Sigmoid colon (tissue), 7 donors: ENCODE results near the gene CCL3. TPM values are rescaled to one million over a fixed set of nuclear protein-coding genes. Genes with fewer than 3 reads are reported as not detected.

ENCODE experiments used
- DNase-seq: peaks from one replicate; pipeline ENCODE4 v3.0.0-alpha.2; 2019
- H3K27ac ChIP-seq, 4 donors: fragments of 200-600 bp; sonication (generic); one replicate each; pipeline ENCODE4 v1.5.1; 2016 to 2019; ENCODE audit warnings: mild to moderate bottlenecking in 1 of 4
- H3K27me3 ChIP-seq, 3 donors: fragments of 200-600 bp; sonication (generic); one replicate each; pipeline ENCODE4 v1.5.1; 2019; ENCODE audit warnings: mild to moderate bottlenecking in 1 of 3
- H3K36me3 ChIP-seq, 4 donors: fragments of 200-600 bp; sonication (generic); one replicate each; pipeline ENCODE4 v1.5.1; 2016 to 2019
- H3K4me1 ChIP-seq, 4 donors: fragments of 200-600 bp; sonication (generic); one replicate each; pipeline ENCODE4 v1.5.1; 2017 to 2019
- H3K4me3 ChIP-seq, 4 donors: fragments of 200-600 bp; sonication (generic); one replicate each; pipeline ENCODE4 v1.5.1; 2017 to 2019; ENCODE audit warnings: mild to moderate bottlenecking in 2 of 4, moderate library complexity in 1 of 4
- H3K9me3 ChIP-seq, 4 donors: fragments of 200-600 bp in 3 of 4; sonication (generic) in 3 of 4; one replicate each; pipeline versions ENCODE4 v1.5.1 to v1.6.1; 2013 to 2019
- CTCF ChIP-seq, 4 experiments: fragments of 450-650 bp in 3 of 4; fragments of 200-600 bp in 1 of 4; IDR thresholded peaks; one replicate each; pipeline ENCODE4 v1.5.1; 2016 to 2019; ENCODE audit warnings: antibody characterized with exemption in 4 of 4, mild to moderate bottlenecking in 3 of 4, moderate library complexity in 2 of 4
- EP300 ChIP-seq, 4 donors: sonication (generic); formaldehyde crosslinking; IDR thresholded peaks; one replicate each; pipeline ENCODE4 v1.6.1; 2017; ENCODE audit warnings: antibody characterized with exemption in 4 of 4
- POLR2A ChIP-seq, 2 donors: fragments of 450-650 bp; IDR thresholded peaks; one replicate each; pipeline ENCODE4 v1.6.1; 2016; ENCODE audit warnings: antibody characterized with exemption in 2 of 2, mild to moderate bottlenecking in 2 of 2, moderate library complexity in 2 of 2
- POLR2AphosphoS5 ChIP-seq, 4 donors: sonication (generic); formaldehyde crosslinking; IDR thresholded peaks; one replicate each; pipeline ENCODE4 v1.6.1; 2017; ENCODE audit warnings: antibody characterized with exemption in 4 of 4
- WGBS, 2 donors: extraction: QIAGEN DNeasy Blood & Tissue Kit; methylation state at CpG; one replicate each; pipeline ENCODE4 v1.1.7; 2013; 5-methylcytosine and 5-hydroxymethylcytosine counted together
- intact Hi-C: fragments of 100-400 bp; cut with DNase I; formaldehyde crosslinking; loops from one replicate; pipeline ENCODE4 v1.15.1; 2023
- polyA plus RNA-seq, 3 donors: library from polyadenylated mRNA; stranded (reverse); fragments of 200-250 nt; gene quantifications; one replicate each; pipeline ENCODE4 v1.2.3, GENCODE V29; 2013
- total RNA-seq, 4 donors: library from RNA; depleted of rRNA; stranded (reverse); fragments of >200 nt; gene quantifications; one replicate each; pipeline ENCODE4 v1.1.0, GENCODE V29; 2016
- donor health status: healthy with polysubstance abuse.
- donor health status: Bipolar disorder and iron deficiency.
- donor health status: healthy.

CCL3 gene
- total RNA-seq, result 1 to 10 TPM in 3 of 4 donors, not detected in 1; 1.2 to 2.4 (median 1.4) TPM
- polyA plus RNA-seq, result 10 to 100 TPM in 1 of 3 donors, 1 to 10 TPM in 2; 3.6 to 22.4 (median 9.6) TPM

- 55 to 80% methylated on average over 9 of the region's 9 CpGs for WGBS, 2 donors
- peaks cover 0 to 11% (median 0%) of the 10 kb centered on the region in 3 donors for H3K27me3 ChIP-seq
- no peak within 1 kb of the TSS for H3K27ac ChIP-seq
- DNase-seq, result no peak
- intact Hi-C loops, result no loop called here
- H3K9me3 ChIP-seq, result no peaks in the 10 kb centered on the region
- no peak within 1 kb of the TSS for H3K4me3 ChIP-seq
- H3K36me3 ChIP-seq, result no peaks in the 10 kb centered on the region
- no peaks in the 10 kb centered on the region for H3K4me1 ChIP-seq
- TF ChIP-seq EP300 (IDR thresholded peaks at IDR 0.05) (no peak), POLR2A (IDR thresholded peaks at IDR 0.05) (no peak), POLR2AphosphoS5 (IDR thresholded peaks at IDR 0.05) (no peak), CTCF (IDR thresholded peaks at IDR 0.05) (no peak)
Observed at GRCh38 chr17:36089888-36090836, at the start of gene CCL3. Gene CCL3, minus strand, starts transcription at chr17:36090143. Its CDS starts 85 bp downstream, at chr17:36090058.

DNA sequence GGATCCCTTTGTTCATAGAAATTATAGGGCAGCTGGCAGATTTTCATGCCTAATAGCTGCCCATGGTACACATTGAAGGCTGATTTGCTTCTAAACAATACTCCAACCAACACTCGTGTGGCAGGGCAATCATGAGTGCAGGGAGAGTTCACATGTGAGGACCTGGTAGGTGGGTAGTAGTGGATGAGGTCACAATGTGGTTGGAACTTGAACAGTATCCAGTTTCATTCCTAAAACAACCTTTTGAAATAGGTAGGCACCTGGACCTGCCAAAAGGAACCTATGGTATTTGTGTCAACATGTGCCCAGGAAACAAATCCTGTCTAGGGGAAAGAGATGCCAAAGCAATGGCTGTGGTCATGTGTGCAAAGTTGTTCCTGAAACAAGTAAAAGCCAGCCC lies 46.5 kb upstream of the CCL3 start:
- TF ChIP-seq EP300 (IDR thresholded peaks at IDR 0.05) (no peak), CTCF (IDR thresholded peaks at IDR 0.05) (no peak), POLR2A (IDR thresholded peaks at IDR 0.05) (no peak), POLR2AphosphoS5 (IDR thresholded peaks at IDR 0.05) (no peak)
- H3K27ac ChIP-seq, result no peak overlapping the region
- WGBS, 2 donors, result 19 to 52% methylated on average over 1 of the region's 1 CpG
- peaks cover 0 to 16% (median 0%) of the 10 kb centered on the region in 3 donors for H3K27me3 ChIP-seq
- H3K4me1 ChIP-seq, result no peaks in the 10 kb centered on the region
- H3K36me3 ChIP-seq, result no peaks in the 10 kb centered on the region
- DNase-seq, result no peak
- H3K9me3 ChIP-seq, result no peaks in the 10 kb centered on the region
- no peak overlapping the region for H3K4me3 ChIP-seq
- intact Hi-C loops, result no loop called here

DNA sequence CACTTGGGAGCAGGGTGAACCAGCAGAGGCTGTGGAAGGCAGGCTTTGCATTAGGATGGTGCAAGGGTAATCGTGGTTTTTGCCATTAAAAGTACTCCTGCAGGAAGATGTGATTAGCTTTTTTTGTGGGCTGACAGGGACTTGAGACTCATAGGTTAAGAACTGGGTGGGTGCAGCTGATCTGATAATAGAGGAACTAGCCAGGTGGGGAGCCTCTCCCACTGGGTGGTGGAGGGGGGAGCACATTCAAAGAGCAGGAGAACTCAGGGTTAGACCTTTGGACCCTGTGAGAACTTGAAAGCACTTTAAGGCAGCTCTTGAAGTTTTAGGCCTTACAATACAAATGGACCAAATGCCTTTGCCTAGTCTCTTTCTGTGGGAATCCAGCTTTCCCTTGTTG lies 46.1 kb upstream of the CCL3 start:
- H3K27ac ChIP-seq, result no peak overlapping the region
- DNase-seq, result no peak
- H3K4me3 ChIP-seq, result no peak overlapping the region
- TF ChIP-seq POLR2A (IDR thresholded peaks at IDR 0.05) (no peak), EP300 (IDR thresholded peaks at IDR 0.05) (no peak), POLR2AphosphoS5 (IDR thresholded peaks at IDR 0.05) (no peak), CTCF (IDR thresholded peaks at IDR 0.05) (no peak)
- intact Hi-C loops, result no loop called here
- peaks cover 0 to 16% (median 0%) of the 10 kb centered on the region in 3 donors for H3K27me3 ChIP-seq
- WGBS, 2 donors, result 18 to 57% methylated on average over 1 of the region's 1 CpG
- H3K9me3 ChIP-seq, result no peaks in the 10 kb centered on the region
- no peaks in the 10 kb centered on the region for H3K4me1 ChIP-seq
- H3K36me3 ChIP-seq, result no peaks in the 10 kb centered on the region

DNA sequence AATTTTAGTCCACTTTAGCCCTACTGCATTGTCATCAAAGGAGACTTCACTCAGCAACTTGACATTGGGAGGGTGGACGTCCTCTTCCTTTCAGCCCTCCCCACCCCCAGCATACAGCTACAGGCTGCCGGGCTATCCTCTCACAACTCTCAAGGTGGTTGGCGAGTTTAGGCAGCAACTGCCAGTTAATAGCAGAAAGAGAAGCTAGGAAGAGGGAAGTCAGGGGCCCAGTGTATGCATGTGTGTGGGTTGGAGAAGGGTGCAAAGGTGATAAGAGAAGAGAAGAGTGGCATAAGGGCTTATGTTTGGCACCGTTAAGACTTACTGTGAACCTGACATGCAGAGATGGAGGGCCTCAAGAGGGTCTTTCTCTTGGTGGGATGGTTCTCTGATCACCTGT lies 45.5 kb upstream of the CCL3 start:
- intact Hi-C loops, result no loop called here
- H3K9me3 ChIP-seq, result no peaks in the 10 kb centered on the region
- H3K4me1 ChIP-seq, result no peaks in the 10 kb centered on the region
- H3K4me3 ChIP-seq, result no peak overlapping the region
- no peak for TF ChIP-seq CTCF (IDR thresholded peaks at IDR 0.05)
- no peak for TF ChIP-seq POLR2A (IDR thresholded peaks at IDR 0.05)
- no peak for TF ChIP-seq POLR2AphosphoS5 (IDR thresholded peaks at IDR 0.05)
- TF ChIP-seq EP300 (IDR thresholded peaks at IDR 0.05), result no peak
- H3K27ac ChIP-seq, result no peak overlapping the region
- H3K27me3 ChIP-seq, result peaks cover 0 to 16% (median 0%) of the 10 kb centered on the region in 3 donors
- no peaks in the 10 kb centered on the region for H3K36me3 ChIP-seq
- WGBS, 2 donors, result 65 to 75% methylated on average over 4 of the region's 4 CpGs
- DNase-seq, result no peak
